NB4 (cell line): ENCODE measurements around the gene LAMB3.

Experiments used
- CTCF ChIP-seq: IDR thresholded peaks from one replicate; pipeline ENCODE4 v1.5.1; 2012; ENCODE audit warnings: low read depth, low read length
- MAX ChIP-seq: IDR thresholded peaks from 2 replicates; pipeline ENCODE4 v1.6.1; 2011; ENCODE audit warnings: low read depth, low read length
- POLR2A ChIP-seq: IDR thresholded peaks from 2 replicates; pipeline ENCODE4 v1.6.1; 2011; ENCODE audit warnings: mild to moderate bottlenecking; ENCODE audit not compliant: insufficient read length; ENCODE audit errors: extremely low read depth

- TF ChIP-seq CTCF (peak; percentile 90), POLR2A (no peak), MAX (no peak)
Observed at GRCh38 chr1:209627732-209628196, 24.5 kb downstream of the LAMB3 start.
